Memory B cell (primary cell): ENCODE data around the gene MED9.

Experiments
- ATAC-seq: fragments of 150-1000 bp; cut with Tn5 transposase; 2 replicates; pipeline ENCODE4 v1.10.0; 2021; ENCODE audit warnings: low read depth, mild to moderate bottlenecking, moderate library complexity
- DNase-seq, 2 donors: peaks; one replicate each; pipeline ENCODE4 v3.0.0; 2022; ENCODE audit warnings: low spot score in 2 of 2
- H3K27ac Mint-ChIP-seq: one replicate; pipeline ENCODE4 v1.8.0; 2022; ENCODE audit warnings: mild to moderate bottlenecking, moderate library complexity, mixed read lengths
- H3K27me3 Mint-ChIP-seq: one replicate; pipeline ENCODE4 v1.8.0; 2022; ENCODE audit warnings: mixed read lengths
- H3K36me3 Mint-ChIP-seq: one replicate; pipeline ENCODE4 v1.8.0; 2022; ENCODE audit warnings: mild to moderate bottlenecking, mixed read lengths
- H3K4me1 Mint-ChIP-seq: one replicate; pipeline ENCODE4 v1.8.0; 2022; ENCODE audit warnings: mixed read lengths
- H3K4me3 Mint-ChIP-seq: one replicate; pipeline ENCODE4 v1.8.0; 2022; ENCODE audit warnings: mild to moderate bottlenecking, moderate library complexity, mixed read lengths
- H3K9me3 Mint-ChIP-seq: one replicate; pipeline ENCODE4 v1.8.0; 2022; ENCODE audit warnings: mixed read lengths

Gene MED9

GRCh38 chr17:17527534-17527933 lies 50.7 kb downstream of the MED9 start:
- Mint-ChIP-seq H3K9me3 (no peaks in the 10 kb centered on the region), H3K4me3 (no peak overlapping the region), H3K4me1 (no peaks in the 10 kb centered on the region), H3K36me3 (no peaks in the 10 kb centered on the region), H3K27ac (no peak overlapping the region), H3K27me3 (no peaks in the 10 kb centered on the region)
- ATAC-seq (no peak), DNase-seq (no peak)

DNA sequence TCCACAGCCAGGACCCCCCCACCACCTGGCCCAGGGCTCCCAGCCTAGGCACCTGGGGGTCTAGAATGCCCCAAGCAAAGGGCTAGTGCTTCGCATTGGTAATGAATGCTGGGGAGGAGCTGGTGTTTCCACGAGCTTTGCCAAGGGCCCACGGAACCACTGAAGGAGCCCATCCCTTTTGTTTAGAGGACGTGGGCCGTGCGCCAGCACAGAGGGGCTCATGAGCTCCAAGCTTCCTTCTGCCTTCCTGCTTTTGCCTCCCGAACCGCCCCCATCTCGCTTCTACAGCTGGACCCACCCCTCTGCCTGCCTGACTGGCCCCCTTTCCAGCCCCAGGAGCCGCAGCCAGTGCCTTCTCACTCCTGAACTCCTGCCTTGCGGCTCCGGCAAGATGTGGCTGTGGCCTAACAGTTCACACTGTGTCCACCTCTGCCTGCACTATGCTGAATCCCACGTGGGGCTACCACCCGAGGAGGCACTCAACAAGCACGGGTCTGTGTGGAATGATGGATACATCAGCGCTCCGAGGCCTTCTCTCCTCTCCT lies 51.2 kb downstream of the MED9 start:
- H3K36me3 Mint-ChIP-seq = no peaks in the 10 kb centered on the region
- H3K9me3 Mint-ChIP-seq = no peaks in the 10 kb centered on the region
- DNase-seq (no peak), ATAC-seq (no peak)
- no peaks in the 10 kb centered on the region for H3K27me3 Mint-ChIP-seq
- H3K27ac Mint-ChIP-seq = no peak overlapping the region
- H3K4me3 Mint-ChIP-seq = no peak overlapping the region
- no peaks in the 10 kb centered on the region for H3K4me1 Mint-ChIP-seq

GRCh38 chr17:17528696-17529652 lies 52.2 kb downstream of the MED9 start:
- Mint-ChIP-seq H3K4me1 (no peaks in the 10 kb centered on the region), H3K27ac (no peak overlapping the region), H3K27me3 (no peaks in the 10 kb centered on the region), H3K9me3 (no peaks in the 10 kb centered on the region), H3K4me3 (no peak overlapping the region), H3K36me3 (no peaks in the 10 kb centered on the region)
- no peak for DNase-seq
- ATAC-seq = no peak

- Mint-ChIP-seq H3K36me3 (no peaks in the 10 kb centered on the region), H3K27me3 (no peaks in the 10 kb centered on the region), H3K9me3 (no peaks in the 10 kb centered on the region), H3K4me3 (no peak overlapping the region), H3K27ac (no peak overlapping the region), H3K4me1 (no peaks in the 10 kb centered on the region)
- DNase-seq (no peak), ATAC-seq (no peak)
These were observed 54.4 kb downstream of the MED9 start for GRCh38 chr17:17531156-17531555.

DNA sequence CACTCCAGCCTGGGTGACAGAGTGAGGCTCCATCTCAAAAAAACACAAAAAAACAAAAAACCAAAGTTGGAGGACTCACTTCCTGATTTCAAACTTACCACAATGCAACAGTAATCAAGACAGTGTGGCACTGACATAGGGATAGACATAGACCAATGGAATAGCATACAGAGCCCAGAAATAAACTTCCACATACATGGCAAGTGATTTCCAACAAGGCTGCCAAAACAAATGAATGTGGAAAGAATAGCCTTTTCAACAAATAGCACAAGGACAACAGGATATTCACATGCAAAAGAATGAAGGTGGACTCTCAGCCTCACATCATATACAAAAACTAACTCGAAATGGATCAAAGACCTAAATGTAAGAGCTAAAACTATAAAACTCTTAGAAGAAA lies 56.2 kb downstream of the MED9 start:
- ATAC-seq (no peak), DNase-seq (no peak)
- no peak overlapping the region for H3K4me3 Mint-ChIP-seq
- H3K4me1 Mint-ChIP-seq = no peaks in the 10 kb centered on the region
- H3K27ac Mint-ChIP-seq = no peak overlapping the region
- H3K27me3 Mint-ChIP-seq = no peaks in the 10 kb centered on the region
- H3K36me3 Mint-ChIP-seq = no peaks in the 10 kb centered on the region
- H3K9me3 Mint-ChIP-seq = no peaks in the 10 kb centered on the region

DNA sequence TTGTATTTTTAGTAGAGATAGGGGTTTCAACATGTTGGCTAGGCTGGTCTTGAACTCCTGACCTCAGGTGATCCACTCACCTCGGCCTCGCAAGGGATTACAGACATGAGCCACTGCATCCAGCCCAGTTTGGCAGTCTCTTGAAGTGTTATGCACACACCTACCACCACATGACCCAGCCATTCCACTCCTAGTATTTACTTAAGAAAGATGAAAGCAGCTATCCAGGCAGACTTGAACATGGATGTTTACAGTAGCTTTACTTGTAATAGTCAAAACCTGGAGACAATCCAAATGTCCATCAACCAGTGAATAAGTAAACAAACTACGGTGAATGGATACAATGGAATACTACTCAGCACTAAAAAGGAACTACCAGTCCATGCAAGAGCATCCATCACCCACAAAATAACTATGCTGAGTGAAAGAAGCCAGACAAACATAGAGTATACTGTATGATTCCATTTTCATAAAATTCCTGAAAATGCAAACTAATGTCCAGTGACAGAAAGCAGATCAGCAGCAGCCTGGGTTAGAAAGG lies 57.2 kb downstream of the MED9 start:
- Mint-ChIP-seq H3K36me3 (no peaks in the 10 kb centered on the region), H3K4me1 (no peaks in the 10 kb centered on the region), H3K9me3 (no peaks in the 10 kb centered on the region), H3K27ac (no peak overlapping the region), H3K4me3 (no peak overlapping the region), H3K27me3 (no peaks in the 10 kb centered on the region)
- DNase-seq (no peak), ATAC-seq (no peak)

GRCh38 chr17:17535957-17536356 lies 59.2 kb downstream of the MED9 start:
- no peaks in the 10 kb centered on the region for H3K27me3 Mint-ChIP-seq
- no peak overlapping the region for H3K4me3 Mint-ChIP-seq
- H3K4me1 Mint-ChIP-seq = no peaks in the 10 kb centered on the region
- H3K27ac Mint-ChIP-seq = no peak overlapping the region
- no peaks in the 10 kb centered on the region for H3K36me3 Mint-ChIP-seq
- H3K9me3 Mint-ChIP-seq = no peaks in the 10 kb centered on the region
- no peak for DNase-seq
- no peak for ATAC-seq

DNA sequence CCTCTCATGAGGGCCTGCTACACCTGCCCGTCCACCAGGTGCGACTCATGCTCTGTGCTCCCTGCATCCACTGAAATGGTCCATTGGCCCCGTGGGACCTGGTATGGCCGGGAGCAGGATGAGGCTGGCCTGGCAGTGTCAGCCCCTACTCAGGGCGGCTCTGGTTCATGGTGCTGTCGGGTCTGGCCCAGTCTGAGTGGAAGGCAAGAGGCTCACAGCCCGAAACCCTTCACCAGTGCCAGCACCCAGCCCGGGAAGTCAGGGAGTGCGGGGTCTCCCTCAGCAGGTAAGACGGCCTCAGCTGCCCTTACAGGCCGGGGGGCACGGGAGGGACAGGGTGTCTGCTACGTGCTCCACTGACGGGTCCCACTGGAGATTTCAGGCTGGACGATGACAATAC lies 59.9 kb downstream of the MED9 start:
- Mint-ChIP-seq H3K27ac (no peak overlapping the region), H3K27me3 (no peaks in the 10 kb centered on the region), H3K4me1 (no peaks in the 10 kb centered on the region), H3K36me3 (no peaks in the 10 kb centered on the region), H3K4me3 (no peak overlapping the region), H3K9me3 (no peaks in the 10 kb centered on the region)
- no peak for DNase-seq
- no peak for ATAC-seq

DNA sequence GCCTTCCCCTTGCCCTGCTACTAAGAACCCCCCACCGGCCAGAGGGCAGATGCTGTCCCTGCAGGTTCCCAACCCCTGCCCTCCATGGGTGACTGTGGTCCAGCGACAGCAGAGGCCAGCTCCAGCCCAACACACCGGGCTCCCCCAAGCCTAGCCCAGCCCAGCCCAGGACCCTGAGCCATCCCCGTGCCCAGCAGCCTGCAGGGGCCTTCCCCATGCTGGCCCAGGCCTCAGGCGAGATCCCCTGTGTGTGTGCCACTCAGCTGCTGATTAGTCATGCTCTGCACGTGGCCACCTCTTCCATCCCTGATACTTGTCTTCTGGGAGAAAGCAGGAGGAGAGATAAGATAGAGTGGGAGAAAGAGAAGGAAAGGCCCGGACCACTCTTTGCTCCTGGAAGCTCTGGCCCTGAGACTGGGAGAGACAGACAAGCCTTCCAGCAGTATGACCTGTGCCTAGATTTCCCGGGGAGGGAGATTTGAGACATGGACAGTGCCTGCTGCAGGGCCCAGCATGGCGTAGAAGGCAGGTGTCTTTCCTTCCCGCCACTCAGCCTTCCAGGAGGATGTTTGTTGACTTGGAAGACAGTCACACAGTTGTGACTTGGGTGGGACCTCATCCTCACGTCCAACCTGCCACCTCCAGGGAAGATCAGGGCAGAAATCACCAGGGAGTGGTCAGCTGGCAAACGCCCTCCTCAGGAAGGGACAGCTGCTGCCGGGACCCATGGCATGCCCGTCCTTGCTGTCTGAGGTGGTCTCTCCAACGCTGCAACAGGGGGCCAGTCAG lies 60.7 kb downstream of the MED9 start:
- Mint-ChIP-seq H3K27ac (no peak overlapping the region), H3K4me3 (no peak overlapping the region), H3K4me1 (no peaks in the 10 kb centered on the region), H3K36me3 (no peaks in the 10 kb centered on the region), H3K27me3 (no peaks in the 10 kb centered on the region), H3K9me3 (no peaks in the 10 kb centered on the region)
- DNase-seq (no peak), ATAC-seq (no peak)

- H3K4me1 Mint-ChIP-seq = no peaks in the 10 kb centered on the region
- H3K9me3 Mint-ChIP-seq = no peaks in the 10 kb centered on the region
- no peaks in the 10 kb centered on the region for H3K27me3 Mint-ChIP-seq
- DNase-seq (no peak), ATAC-seq (no peak)
- no peak overlapping the region for H3K27ac Mint-ChIP-seq
- H3K36me3 Mint-ChIP-seq = no peaks in the 10 kb centered on the region
- H3K4me3 Mint-ChIP-seq = no peak overlapping the region
These were observed 61.9 kb downstream of the MED9 start for GRCh38 chr17:17538417-17539391.

GRCh38 chr17:17539591-17539990 lies 62.8 kb downstream of the MED9 start:
- H3K9me3 Mint-ChIP-seq = no peaks in the 10 kb centered on the region

DNA sequence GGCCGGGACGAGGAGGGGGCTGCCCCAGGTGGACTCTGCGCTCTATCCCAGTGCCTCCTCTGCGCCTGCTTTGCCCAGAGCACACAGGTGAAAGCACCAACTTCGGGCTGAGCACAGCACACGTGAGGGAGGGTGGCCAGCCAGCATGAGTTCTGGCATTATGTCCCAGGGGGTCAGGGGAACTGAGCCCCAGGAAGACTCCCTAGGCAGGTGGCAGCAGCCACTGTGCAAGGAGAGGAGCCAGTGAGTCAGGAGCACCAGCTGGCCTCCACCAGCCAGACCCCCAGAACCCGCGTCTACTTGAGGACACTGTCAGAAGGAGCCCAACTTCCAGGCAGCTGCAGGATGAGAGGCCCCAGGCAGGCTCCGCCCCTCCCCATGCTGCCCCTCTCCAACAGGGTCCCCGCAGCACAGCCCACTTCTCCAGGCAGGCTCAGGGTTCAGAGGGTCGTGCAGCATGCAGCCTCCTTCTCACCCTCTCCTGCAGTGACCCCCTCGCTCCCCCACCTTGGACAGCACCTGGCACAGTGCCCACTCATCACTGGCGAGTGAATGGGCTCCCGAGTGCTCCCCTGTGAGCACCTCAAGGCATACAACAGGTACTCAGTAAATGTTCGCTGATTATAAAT lies 63.6 kb downstream of the MED9 start:
- no peaks in the 10 kb centered on the region for H3K36me3 Mint-ChIP-seq
- H3K4me3 Mint-ChIP-seq = no peak overlapping the region
- DNase-seq (no peak), ATAC-seq (no peak)
- no peaks in the 10 kb centered on the region for H3K27me3 Mint-ChIP-seq
- no peaks in the 10 kb centered on the region for H3K4me1 Mint-ChIP-seq
- H3K27ac Mint-ChIP-seq = no peak overlapping the region
- H3K9me3 Mint-ChIP-seq = no peaks in the 10 kb centered on the region

More at GRCh38 chr17:17539591-17539990, 62.8 kb downstream of the MED9 start:
- Mint-ChIP-seq H3K27ac (no peak overlapping the region), H3K36me3 (no peaks in the 10 kb centered on the region), H3K4me1 (no peaks in the 10 kb centered on the region), H3K27me3 (no peaks in the 10 kb centered on the region), H3K4me3 (no peak overlapping the region)
- DNase-seq (no peak), ATAC-seq (no peak)
